DND-41 (cell line): Measurements from ENCODE around the gene HMGXB3.
A peak's percentile ranks its signal among the peaks of the same experiment; 100 is the strongest.

ENCODE experiments used
- ATAC-seq: fragments of 200-7000 bp; cut with Tn5 transposase; 3 replicates; pipeline ENCODE4 v1.9.1; 2021; ENCODE audit warnings: low read depth; ENCODE audit not compliant: insufficient read depth
- DNase-seq: peaks from one replicate; pipeline ENCODE4 v3.0.0-alpha.2; 2020
- H2AFZ ChIP-seq: 2 replicates; pipeline ENCODE4 v1.6.0; 2012; ENCODE audit warnings: low read depth, low read length
- H3K27ac ChIP-seq: 2 replicates; pipeline ENCODE4 v1.5.1; 2012; ENCODE audit warnings: low read length, inconsistent platforms
- H3K27me3 ChIP-seq: fragments of 200-600 bp; sonication (generic); 2 replicates; pipeline ENCODE4 v1.6.0; 2012; ENCODE audit warnings: low read length, mild to moderate bottlenecking, inconsistent platforms; ENCODE audit not compliant: insufficient read depth, poor library complexity
- H3K36me3 ChIP-seq: 2 replicates; pipeline ENCODE4 v1.5.1; 2012; ENCODE audit warnings: low read length, inconsistent platforms; ENCODE audit not compliant: insufficient read depth
- H3K4me1 ChIP-seq: 2 replicates; pipeline ENCODE4 v1.5.1; 2012; ENCODE audit warnings: mild to moderate bottlenecking, low read length; ENCODE audit not compliant: insufficient read depth
- H3K4me2 ChIP-seq: 2 replicates; pipeline ENCODE4 v1.6.0; 2012; ENCODE audit warnings: mild to moderate bottlenecking, moderate library complexity, low read length, inconsistent platforms; ENCODE audit not compliant: insufficient read depth
- H3K4me3 ChIP-seq, 2 experiments: fragments of 200-600 bp in 1 of 2; shearing (Covaris generic) in 1 of 2; 2 replicates each; pipeline ENCODE4 v1.5.1; 2012 to 2016; ENCODE audit warnings: inconsistent platforms in 2 of 2, low read length in 2 of 2, mild to moderate bottlenecking in 2 of 2, low read depth in 1 of 2, moderate library complexity in 1 of 2
- H3K79me2 ChIP-seq: 2 replicates; pipeline ENCODE4 v1.6.0; 2012; ENCODE audit warnings: low read length, inconsistent platforms; ENCODE audit not compliant: insufficient read depth
- H3K9ac ChIP-seq: 2 replicates; pipeline ENCODE4 v1.6.0; 2012; ENCODE audit warnings: low read depth, mild to moderate bottlenecking, inconsistent platforms, low read length, moderate library complexity
- H3K9me3 ChIP-seq: 2 replicates; pipeline ENCODE4 v1.5.1; 2012; ENCODE audit warnings: low read length, moderate library complexity, mild to moderate bottlenecking, inconsistent platforms; ENCODE audit not compliant: insufficient read depth, severe bottlenecking
- H4K20me1 ChIP-seq: 2 replicates; pipeline ENCODE4 v1.6.0; 2012; ENCODE audit warnings: low read length; ENCODE audit not compliant: insufficient read depth
- CTCF ChIP-seq: IDR thresholded peaks from 2 replicates; pipeline ENCODE4 v1.5.1; 2012; ENCODE audit warnings: borderline replicate concordance, low read length, moderate library complexity, mild to moderate bottlenecking; ENCODE audit not compliant: poor library complexity, severe bottlenecking; ENCODE audit errors: extremely low read depth
- EZH2 ChIP-seq: IDR thresholded peaks from 3 replicates; pipeline ENCODE4 v1.6.1; 2012; ENCODE audit warnings: borderline replicate concordance, low read depth, mild to moderate bottlenecking, moderate library complexity, low read length, inconsistent platforms; ENCODE audit not compliant: severe bottlenecking

HMGXB3 gene

GRCh38 chr5:150056075-150056443 lies 55.5 kb downstream of the HMGXB3 start:
- H3K9me3 ChIP-seq = no peaks in the 10 kb centered on the region
- no peak overlapping the region for H3K9ac ChIP-seq
- peaks cover 36% of the 10 kb centered on the region for H3K36me3 ChIP-seq
- no peak for DNase-seq
- no peak overlapping the region for H3K4me2 ChIP-seq
- no peaks in the 10 kb centered on the region for H3K79me2 ChIP-seq
- ATAC-seq = 0 out of 3 replicates have a peak, but pooled peaks have one; percentile 4
- TF ChIP-seq EZH2 (no peak), CTCF (no peak)
- H4K20me1 ChIP-seq = peaks cover 2% of the 10 kb centered on the region; the same call in 1 of the 2 replicates
- H3K27ac ChIP-seq = no peak overlapping the region
- H3K4me1 ChIP-seq = no peaks in the 10 kb centered on the region
- no peaks in the 10 kb centered on the region for H3K27me3 ChIP-seq
- no peak overlapping the region for H2AFZ ChIP-seq
- H3K4me3 ChIP-seq = no peak overlapping the region

- Histone ChIP-seq H2AFZ (no peak overlapping the region), H3K4me1 (no peaks in the 10 kb centered on the region), H3K4me2 (no peak overlapping the region), H4K20me1 (peaks cover 2% of the 10 kb centered on the region; the same call in 1 of the 2 replicates), H3K9me3 (no peaks in the 10 kb centered on the region), H3K27ac (no peak overlapping the region), H3K4me3 (no peak overlapping the region), H3K36me3 (peaks cover 26% of the 10 kb centered on the region), H3K79me2 (no peaks in the 10 kb centered on the region), H3K9ac (no peak overlapping the region), H3K27me3 (no peaks in the 10 kb centered on the region)
- no peak for DNase-seq
- TF ChIP-seq EZH2 = no peak
- no peak for TF ChIP-seq CTCF
- no peak for ATAC-seq
These were observed 56.5 kb downstream of the HMGXB3 start for GRCh38 chr5:150057052-150057451.

DNA sequence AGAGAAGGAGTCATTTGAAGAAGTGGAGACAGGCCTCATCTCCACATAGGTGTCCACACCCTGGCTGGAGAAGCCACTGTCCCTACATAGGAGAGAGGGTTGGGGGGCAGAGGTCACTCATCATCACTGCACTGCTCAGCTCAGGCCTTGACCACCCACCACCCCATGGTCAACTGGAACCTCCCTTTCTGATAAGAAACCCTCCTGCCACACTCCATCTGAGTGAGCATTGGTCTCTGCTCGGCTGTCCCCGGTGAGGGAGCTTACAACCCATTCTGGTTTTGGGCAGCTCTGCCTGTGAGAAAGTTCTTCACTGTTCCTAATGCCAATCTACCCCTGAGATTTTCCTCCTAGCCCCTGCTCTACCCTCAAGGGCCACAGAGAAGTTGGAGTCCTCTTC lies 57.0 kb downstream of the HMGXB3 start:
- Histone ChIP-seq H3K27ac (no peak overlapping the region), H3K27me3 (no peaks in the 10 kb centered on the region), H4K20me1 (no peaks in the 10 kb centered on the region), H3K9me3 (no peaks in the 10 kb centered on the region), H3K4me1 (no peaks in the 10 kb centered on the region), H3K4me3 (no peak overlapping the region), H3K4me2 (no peak overlapping the region), H2AFZ (no peak overlapping the region), H3K36me3 (peaks cover 21% of the 10 kb centered on the region), H3K79me2 (no peaks in the 10 kb centered on the region), H3K9ac (no peak overlapping the region)
- no peak for ATAC-seq
- TF ChIP-seq CTCF (no peak), EZH2 (no peak)
- no peak for DNase-seq

DNA sequence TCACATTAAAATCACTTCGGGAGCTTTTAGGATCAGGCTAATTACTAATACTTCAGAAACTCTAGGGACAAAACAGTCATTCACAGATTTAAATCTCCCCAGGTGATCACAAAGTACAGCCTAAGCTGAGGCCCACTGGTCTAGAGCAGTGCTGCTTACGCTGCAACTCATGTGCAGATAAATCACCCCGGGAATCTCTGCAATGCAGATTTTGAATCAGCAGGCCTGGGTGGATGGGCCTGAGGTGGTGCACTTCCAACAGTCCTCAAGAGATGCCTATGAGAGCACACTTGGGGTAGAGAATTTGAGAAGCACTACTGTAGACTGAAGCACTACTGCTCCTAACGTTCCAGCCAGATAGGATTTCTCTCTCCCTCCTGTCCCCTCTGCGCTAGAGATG lies 57.5 kb downstream of the HMGXB3 start:
- peaks cover 17% of the 10 kb centered on the region for H3K36me3 ChIP-seq
- no peak for ATAC-seq
- H3K79me2 ChIP-seq = no peaks in the 10 kb centered on the region
- no peaks in the 10 kb centered on the region for H3K9me3 ChIP-seq
- no peak overlapping the region for H3K9ac ChIP-seq
- no peak for DNase-seq
- no peak overlapping the region for H3K4me3 ChIP-seq
- H3K4me2 ChIP-seq = no peak overlapping the region
- TF ChIP-seq EZH2 (no peak), CTCF (no peak)
- H3K4me1 ChIP-seq = no peaks in the 10 kb centered on the region
- H3K27me3 ChIP-seq = no peaks in the 10 kb centered on the region
- H4K20me1 ChIP-seq = no peaks in the 10 kb centered on the region
- H3K27ac ChIP-seq = no peak overlapping the region
- no peak overlapping the region for H2AFZ ChIP-seq
